HCT116 (cell line): Measurements from ENCODE around the gene DLG2. TPM values are rescaled to one million over a fixed set of nuclear protein-coding genes. Genes with fewer than 3 reads are reported as not detected.

Source experiments
- ATAC-seq: fragments of 200-7000 bp; cut with Tn5 transposase; 2 replicates; pipeline ENCODE4 v1.9.1; 2020; ENCODE audit warnings: mild to moderate bottlenecking, moderate library complexity
- BruUV-seq: library from RNA; stranded (reverse); fragments of 400-500 nt; replicated peaks from 2 replicates; lab custom pipeline; 2021; lab: Mats Ljungman, UMichigan
- CTCF ChIA-PET: fragments of 300-600 bp; sonication (Branson Sonifier 250); formaldehyde crosslinking; loops from one replicate; lab custom pipeline; 2021; ENCODE audit warnings: antibody characterized with exemption; lab: Charles Lee
- POLR2A ChIA-PET: fragments of 300-600, 350-600 bp; sonication (Branson Sonifier 250); formaldehyde crosslinking; loops from one replicate; lab custom pipeline; 2021; ENCODE audit warnings: antibody characterized with exemption; lab: Charles Lee
- RAD21 ChIA-PET, 2 experiments: fragments of 300-600 bp; sonication (Branson Sonifier 250); formaldehyde crosslinking; loops; one replicate each; lab custom pipeline; 2023; ENCODE audit warnings: low total read pairs in 2 of 2; ENCODE audit not compliant: uncharacterized antibody in 2 of 2, unreplicated experiment in 2 of 2, low non-redundant PET in 1 of 2; lab: Charles Lee
- DNase-seq: peaks from one replicate; pipeline ENCODE4 v3.0.0-alpha.2; 2010; ENCODE audit warnings: low read depth, low spot score
- H2AFZ ChIP-seq: fragments of 200-600 bp; shearing (Covaris generic), sonication (generic); 2 replicates; pipeline ENCODE4 v1.6.1; 2017; ENCODE audit warnings: low read depth, mixed run types, mixed read lengths, antibody characterized with exemption, low read length; ENCODE audit not compliant: poor library complexity, severe bottlenecking
- H3K27ac ChIP-seq: 2 replicates; pipeline ENCODE4 v1.5.1; 2012; ENCODE audit warnings: low read depth, low read length
- H3K27me3 ChIP-seq: fragments of 200-600 bp; sonication (generic); 2 replicates; pipeline ENCODE4 v1.6.1; 2016; ENCODE audit warnings: mixed run types, low read length, mixed read lengths; ENCODE audit not compliant: insufficient read depth
- H3K36me3 ChIP-seq, 2 experiments: fragments of 200-500 bp in 1 of 2; fragments of 200-600 bp in 1 of 2; sonication (Bioruptor generic) in 1 of 2; sonication (generic) in 1 of 2; 2 replicates each; pipeline versions ENCODE4 v1.5.1 to v1.6.1; 2014 to 2016; ENCODE audit warnings: low read length in 2 of 2, inconsistent platforms in 1 of 2, mixed read lengths in 1 of 2, mixed run types in 1 of 2; ENCODE audit not compliant: insufficient read depth in 2 of 2, control insufficient read depth in 1 of 2
- H3K4me1 ChIP-seq, 2 experiments: fragments of 200-600 bp in 1 of 2; sonication (generic) in 1 of 2; 2 replicates each; pipeline versions ENCODE4 v1.5.1 to v1.6.1; 2012 to 2017; ENCODE audit warnings: low read length in 2 of 2, inconsistent platforms in 1 of 2, mild to moderate bottlenecking in 1 of 2, mixed read lengths in 1 of 2, mixed run types in 1 of 2, moderate library complexity in 1 of 2; ENCODE audit not compliant: insufficient read depth in 2 of 2, control insufficient read depth in 1 of 2
- H3K4me2 ChIP-seq: fragments of 200-600 bp; sonication (generic); 2 replicates; pipeline ENCODE4 v1.6.1; 2017; ENCODE audit warnings: mixed run types, low read length, mixed read lengths
- H3K4me3 ChIP-seq, 2 experiments: fragments of 200-600 bp in 1 of 2; sonication (generic) in 1 of 2; replicated peaks in 1 of 2; 2 replicates each; pipeline ENCODE4 v1.5.1; 2011 to 2016; ENCODE audit warnings: low read length in 2 of 2, control low read depth in 1 of 2, low read depth in 1 of 2, mild to moderate bottlenecking in 1 of 2, mixed read lengths in 1 of 2, mixed run types in 1 of 2
- H3K79me2 ChIP-seq: fragments of 200-600 bp; sonication (generic); 2 replicates; pipeline ENCODE4 v1.6.1; 2017; ENCODE audit warnings: mild to moderate bottlenecking, mixed run types, low read length, moderate library complexity, mixed read lengths; ENCODE audit not compliant: insufficient read depth
- H3K9ac ChIP-seq: fragments of 200-600 bp; sonication (generic); 2 replicates; pipeline ENCODE4 v1.6.1; 2016; ENCODE audit warnings: low read length, mixed read lengths
- H3K9me2 ChIP-seq: fragments of 200-600 bp; sonication (generic), shearing (Covaris generic); 2 replicates; pipeline ENCODE4 v1.6.1; 2017; ENCODE audit warnings: mixed run types, mild to moderate bottlenecking, moderate library complexity; ENCODE audit not compliant: insufficient read depth
- H3K9me3 ChIP-seq, 2 experiments: fragments of 200-500 bp in 1 of 2; fragments of 200-600 bp in 1 of 2; sonication (Bioruptor generic) in 1 of 2; sonication (generic) in 1 of 2; 2 replicates each; pipeline ENCODE4 v1.6.1; 2014 to 2017; ENCODE audit warnings: low read length in 2 of 2, mixed read lengths in 2 of 2, inconsistent platforms in 1 of 2, low read depth in 1 of 2, mild to moderate bottlenecking in 1 of 2, mixed run types in 1 of 2, moderate library complexity in 1 of 2; ENCODE audit not compliant: control insufficient read depth in 1 of 2, insufficient read depth in 1 of 2
- H4K20me1 ChIP-seq: fragments of 200-600 bp; sonication (generic), shearing (Covaris generic); 2 replicates; pipeline ENCODE4 v1.6.1; 2017; ENCODE audit warnings: mixed run types, mild to moderate bottlenecking, moderate library complexity; ENCODE audit not compliant: insufficient read depth
- CBX3 ChIP-seq: IDR thresholded peaks from 2 replicates; pipeline ENCODE4 v1.6.1; 2012; ENCODE audit warnings: low read depth
- CEBPB ChIP-seq: IDR thresholded peaks from 2 replicates; pipeline ENCODE4 v1.6.1; 2012; ENCODE audit warnings: low read depth
- SIN3A ChIP-seq: IDR thresholded peaks from 2 replicates; pipeline ENCODE4 v1.6.1; 2012; ENCODE audit warnings: low read depth
- SP1 ChIP-seq: IDR thresholded peaks from 2 replicates; pipeline ENCODE4 v1.6.1; 2012; ENCODE audit warnings: low read depth
- SRF ChIP-seq: IDR thresholded peaks from 2 replicates; pipeline ENCODE4 v1.6.1; 2012; ENCODE audit warnings: low read depth
- intact Hi-C: fragments of 100-400 bp; cut with micrococcal nuclease; formaldehyde crosslinking; loops from 2 replicates; pipeline ENCODE4 v1.10.0; 2022
- total RNA-seq: library from RNA; stranded (reverse); gene quantifications from one replicate; pipeline ENCODE4 v1.2.1, GENCODE V29; 2021; ENCODE audit not compliant: unreplicated experiment

The DLG2 gene
- total RNA-seq, 1 experiment from 2014 or later: 2.4 TPM

GRCh38 chr11:84438565-84438964 lies 1188.6 kb downstream of the DLG2 start:
- Histone ChIP-seq H3K4me1 (no peaks in the 10 kb centered on the region), H3K9me3 (no peaks in the 10 kb centered on the region; a peak in 1 of 4 replicates), H4K20me1 (no peaks in the 10 kb centered on the region), H3K36me3 (no peaks in the 10 kb centered on the region), H3K4me3 (no peak overlapping the region), H3K79me2 (no peaks in the 10 kb centered on the region), H3K4me2 (no peak overlapping the region), H3K9ac (no peak overlapping the region), H3K9me2 (no peaks in the 10 kb centered on the region), H2AFZ (no peak overlapping the region), H3K27ac (no peak overlapping the region), H3K27me3 (no peaks in the 10 kb centered on the region)
- ChIA-PET CTCF (no interaction called here), POLR2A (no interaction called here), RAD21 (no interaction called here)
- intact Hi-C loops: no loop called here
- TF ChIP-seq CBX3: no peak
- ATAC-seq (no peak), DNase-seq (no peak)
- BruUV-seq: no TSS peak

- Histone ChIP-seq H3K36me3 (no peaks in the 10 kb centered on the region), H3K9me3 (no peaks in the 10 kb centered on the region; a peak in 1 of 4 replicates), H3K9ac (no peak overlapping the region), H4K20me1 (no peaks in the 10 kb centered on the region), H3K79me2 (no peaks in the 10 kb centered on the region), H3K4me1 (no peaks in the 10 kb centered on the region), H2AFZ (no peak overlapping the region), H3K27ac (no peak overlapping the region), H3K27me3 (no peaks in the 10 kb centered on the region), H3K9me2 (no peaks in the 10 kb centered on the region)
- DNase-seq (no peak), ATAC-seq (no peak)
- RAD21 ChIA-PET: no interaction called here
- no TSS peak for BruUV-seq
- intact Hi-C loops: no loop called here
- no peak for TF ChIP-seq SP1
- TF ChIP-seq SIN3A: no peak
- TF ChIP-seq SRF: no peak
- no peak for TF ChIP-seq CEBPB
- TF ChIP-seq, all 23 proteins: peak for 0
- ChIA-PET CTCF (no interaction called here), POLR2A (no interaction called here)
- Histone ChIP-seq H3K4me2 (no peak overlapping the region), H3K4me3 (no peak overlapping the region)
Observed at GRCh38 chr11:84437071-84437980, 1189.8 kb downstream of the DLG2 start.
